Prostate gland (tissue), 2 donors: ENCODE data around the gene HIP1R. TPM values are rescaled to one million over a fixed set of nuclear protein-coding genes. Genes with fewer than 3 reads are reported as not detected.

Experiments
- DNase-seq: peaks from one replicate; pipeline ENCODE4 v3.0.0-alpha.2; 2019; ENCODE audit warnings: low spot score
- H3K27ac ChIP-seq, 2 donors: fragments of 200-600 bp; sonication (generic); 2 replicates each; pipeline ENCODE4 v1.5.1; 2017 to 2019
- H3K27me3 ChIP-seq: fragments of 200-600 bp; sonication (generic); replicated peaks from 2 replicates; pipeline ENCODE4 v1.5.1; 2019; ENCODE audit not compliant: insufficient read depth
- H3K36me3 ChIP-seq, 2 donors: fragments of 200-600 bp; sonication (generic); 1 replicate in 1 of 2; 2 replicates in 1 of 2; pipeline versions ENCODE4 v1.5.1 to v1.8.1; 2017 to 2019
- H3K4me1 ChIP-seq: fragments of 200-600 bp; sonication (generic); replicated peaks from 2 replicates; pipeline ENCODE4 v1.5.1; 2019
- H3K4me3 ChIP-seq, 2 donors: fragments of 200-600 bp; sonication (generic); 2 replicates each; pipeline ENCODE4 v1.5.1; 2017 to 2019
- H3K9me3 ChIP-seq: fragments of 200-600 bp; sonication (generic); 2 replicates; pipeline ENCODE4 v1.5.1; 2017
- POLR2A ChIP-seq: fragments of 450-650 bp; IDR thresholded peaks from one replicate; pipeline ENCODE4 v1.6.1; 2016; ENCODE audit warnings: antibody characterized with exemption, mild to moderate bottlenecking
- POLR2AphosphoS5 ChIP-seq: sonication (generic); formaldehyde crosslinking; IDR thresholded peaks from one replicate; pipeline ENCODE4 v1.6.1; 2017; ENCODE audit warnings: antibody characterized with exemption
- WGBS: methylation state at CpG from one replicate; pipeline ENCODE4 v1.1.5; 2018; 5-methylcytosine and 5-hydroxymethylcytosine counted together
- intact Hi-C: fragments of 100-400 bp; cut with DNase I; formaldehyde crosslinking; loops from one replicate; pipeline ENCODE4 v1.14.2; 2022
- total RNA-seq, 2 donors: library from RNA; depleted of rRNA; stranded (reverse); fragments of >200 nt; gene quantifications; one replicate each; pipeline ENCODE4 v1.1.0, GENCODE V29; 2016
- TF ChIP-seq, protein P1 (sequence below), 4 experiments: fragments of 200-600 bp in 2 of 4; fragments of 450-650 bp in 2 of 4; sonication (generic) in 2 of 4; IDR thresholded peaks; 1 replicate in 3 of 4; 2 replicates in 1 of 4; pipeline ENCODE4 v1.5.1; 2016 to 2019; ENCODE audit warnings: antibody characterized with exemption in 4 of 4, mild to moderate bottlenecking in 2 of 4, moderate library complexity in 2 of 4

Gene HIP1R
- total RNA-seq, 2 donors from 2014 or later: 45.1 to 79.3 TPM

DNA sequence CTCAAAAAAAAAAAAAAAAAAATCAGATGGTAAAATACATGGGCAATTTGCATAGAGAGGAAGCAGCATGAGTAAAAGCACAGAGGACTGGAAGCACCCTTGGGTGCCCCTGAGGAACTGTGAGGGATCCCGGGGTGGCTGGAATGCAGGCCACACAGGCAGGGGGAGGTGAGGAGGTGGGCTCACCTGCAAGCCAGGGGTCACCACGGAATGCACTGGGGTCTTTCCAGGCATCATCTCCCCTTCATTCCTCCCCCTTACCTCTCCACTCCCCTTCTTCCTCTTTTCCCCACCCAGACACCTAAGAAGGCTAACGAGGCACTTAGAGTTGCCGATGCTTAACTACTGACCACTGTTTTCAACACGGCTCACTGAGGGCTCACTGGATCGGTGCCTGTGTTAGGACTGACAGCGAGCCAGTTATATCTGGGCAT, 14.4 kb upstream of the HIP1R start:
- H3K36me3 ChIP-seq: no peaks in the 10 kb centered on the region
- DNase-seq: no peak
- TF ChIP-seq POLR2AphosphoS5: no peak
- TF ChIP-seq, protein P1, sequence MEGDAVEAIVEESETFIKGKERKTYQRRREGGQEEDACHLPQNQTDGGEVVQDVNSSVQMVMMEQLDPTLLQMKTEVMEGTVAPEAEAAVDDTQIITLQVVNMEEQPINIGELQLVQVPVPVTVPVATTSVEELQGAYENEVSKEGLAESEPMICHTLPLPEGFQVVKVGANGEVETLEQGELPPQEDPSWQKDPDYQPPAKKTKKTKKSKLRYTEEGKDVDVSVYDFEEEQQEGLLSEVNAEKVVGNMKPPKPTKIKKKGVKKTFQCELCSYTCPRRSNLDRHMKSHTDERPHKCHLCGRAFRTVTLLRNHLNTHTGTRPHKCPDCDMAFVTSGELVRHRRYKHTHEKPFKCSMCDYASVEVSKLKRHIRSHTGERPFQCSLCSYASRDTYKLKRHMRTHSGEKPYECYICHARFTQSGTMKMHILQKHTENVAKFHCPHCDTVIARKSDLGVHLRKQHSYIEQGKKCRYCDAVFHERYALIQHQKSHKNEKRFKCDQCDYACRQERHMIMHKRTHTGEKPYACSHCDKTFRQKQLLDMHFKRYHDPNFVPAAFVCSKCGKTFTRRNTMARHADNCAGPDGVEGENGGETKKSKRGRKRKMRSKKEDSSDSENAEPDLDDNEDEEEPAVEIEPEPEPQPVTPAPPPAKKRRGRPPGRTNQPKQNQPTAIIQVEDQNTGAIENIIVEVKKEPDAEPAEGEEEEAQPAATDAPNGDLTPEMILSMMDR (IDR thresholded peaks at IDR 0.05): no peak
- no peak for TF ChIP-seq POLR2A
- intact Hi-C loops: no loop called here
- no peak overlapping the region for H3K27ac ChIP-seq
- H3K9me3 ChIP-seq: no peaks in the 10 kb centered on the region
- no peaks in the 10 kb centered on the region for H3K4me1 ChIP-seq
- H3K27me3 ChIP-seq: no peaks in the 10 kb centered on the region
- WGBS: 69% methylated on average over 7 of the region's 7 CpGs
- no peak overlapping the region for H3K4me3 ChIP-seq

- H3K27ac ChIP-seq: no peak overlapping the region
- intact Hi-C loops: no loop called here
- DNase-seq: no peak
- H3K36me3 ChIP-seq: no peaks in the 10 kb centered on the region
- no peak overlapping the region for H3K4me3 ChIP-seq
- no peaks in the 10 kb centered on the region for H3K27me3 ChIP-seq
- WGBS: 71% methylated on average over 11 of the region's 11 CpGs
- H3K4me1 ChIP-seq: no peaks in the 10 kb centered on the region
- no peaks in the 10 kb centered on the region for H3K9me3 ChIP-seq
- TF ChIP-seq POLR2A (no peak), POLR2AphosphoS5 (no peak)
- TF ChIP-seq, protein P1 (IDR thresholded peaks at IDR 0.05): no peak
Measured at GRCh38 chr12:122823429-122823828, 11.8 kb upstream of the HIP1R start.

DNA sequence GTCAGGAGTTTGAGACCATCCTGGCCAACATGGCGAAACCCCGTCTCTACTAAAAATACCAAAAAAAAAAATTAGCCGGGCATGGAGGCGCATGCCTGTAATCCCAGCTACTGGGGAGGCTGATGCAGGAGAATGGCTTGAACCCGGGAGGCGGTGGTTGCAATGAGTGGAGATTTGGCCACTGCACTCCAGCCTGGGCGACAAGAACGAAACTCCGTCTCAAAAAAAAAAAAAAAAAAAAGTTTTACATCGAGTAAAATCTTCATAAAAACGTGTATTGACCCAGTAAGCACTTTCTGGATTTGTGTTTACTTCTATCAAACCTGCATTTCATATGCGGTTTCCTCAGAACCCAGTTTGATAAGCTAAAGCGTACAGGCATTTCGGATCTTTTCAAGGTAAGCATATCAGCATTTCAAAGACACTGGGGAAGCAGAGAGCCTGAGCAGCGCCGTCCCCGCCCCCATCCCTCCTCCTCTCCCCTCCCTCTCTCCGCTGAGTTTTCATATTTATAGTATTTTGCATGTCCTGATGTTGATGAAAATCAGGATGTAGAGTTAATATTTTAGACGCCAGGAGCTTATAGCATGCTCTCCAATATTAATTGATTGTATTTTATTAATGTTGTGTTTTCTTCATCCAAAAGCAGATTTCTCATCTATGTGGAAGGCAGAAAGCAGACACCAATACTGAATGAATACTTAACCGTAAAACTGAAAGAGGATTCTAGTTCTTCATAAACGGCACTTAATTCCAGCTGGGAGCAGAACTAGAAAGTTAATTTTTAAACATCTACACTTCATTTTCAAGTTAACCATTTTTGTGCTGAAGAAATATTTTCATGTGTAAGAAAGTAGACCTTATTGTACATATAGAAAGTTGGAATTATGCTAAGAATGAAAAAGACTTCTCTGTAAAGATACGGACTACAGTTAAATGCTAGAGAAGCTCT, 9.2 kb upstream of the HIP1R start:
- DNase-seq: no peak
- TF ChIP-seq POLR2AphosphoS5 (no peak), POLR2A (no peak)
- TF ChIP-seq, protein P1 (IDR thresholded peaks at IDR 0.05): no peak
- WGBS: 14% methylated on average over 22 of the region's 22 CpGs
- H3K27ac ChIP-seq: no peak overlapping the region
- H3K4me1 ChIP-seq: no peaks in the 10 kb centered on the region
- peak overlapping the region; percentile 2 to 6 for H3K4me3 ChIP-seq
- H3K9me3 ChIP-seq: no peaks in the 10 kb centered on the region
- intact Hi-C loops: no loop called here
- H3K36me3 ChIP-seq: no peaks in the 10 kb centered on the region
- H3K27me3 ChIP-seq: no peaks in the 10 kb centered on the region

DNA sequence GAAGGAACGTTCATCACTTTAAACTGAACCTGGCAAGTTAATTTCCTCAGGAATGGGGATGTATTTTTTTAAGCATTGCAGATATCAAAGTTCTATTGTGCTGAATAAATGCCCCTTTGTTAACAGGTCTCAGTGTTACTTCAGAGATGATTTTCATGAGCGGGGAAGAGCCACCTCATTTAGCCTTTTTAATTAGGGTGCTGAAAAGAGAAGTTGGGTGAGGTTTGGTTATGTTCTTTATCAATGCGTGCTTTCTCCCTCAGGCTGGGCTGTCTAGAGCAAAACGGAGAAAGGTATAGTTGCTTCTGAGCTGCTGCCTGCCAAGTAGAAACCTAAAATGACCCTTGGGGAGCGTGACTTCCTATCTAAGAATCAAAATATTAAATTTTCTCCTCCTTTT, 8.0 kb upstream of the HIP1R start:
- no peaks in the 10 kb centered on the region for H3K9me3 ChIP-seq
- intact Hi-C loops: no loop called here
- no peak overlapping the region for H3K27ac ChIP-seq
- H3K27me3 ChIP-seq: no peaks in the 10 kb centered on the region
- H3K4me1 ChIP-seq: no peaks in the 10 kb centered on the region
- no peak for DNase-seq
- no peaks in the 10 kb centered on the region for H3K36me3 ChIP-seq
- H3K4me3 ChIP-seq: no peak overlapping the region
- TF ChIP-seq POLR2AphosphoS5: no peak
- TF ChIP-seq, protein P1 (IDR thresholded peaks at IDR 0.05): no peak
- no peak for TF ChIP-seq POLR2A
- WGBS: 33% methylated on average over 5 of the region's 5 CpGs
